ENCODE measurements around the gene HK3. TPM values are rescaled to one million over a fixed set of nuclear protein-coding genes. Genes with fewer than 3 reads are reported as not detected.

Gene HK3
- total and polyA plus RNA-seq, 12 donors = 0.44 to 102 (median 15.2) TPM

GRCh38 chr5:176830995-176831423 is 68.1 kb downstream of the HK3 start:
- intact Hi-C loops (cut with DNase I) = no loop called here
- no peak for DNase-seq
- Histone ChIP-seq H3K4me1 (replicated peaks in 1 of 2) (no peaks in the 10 kb centered on the region), H3K27me3 (peaks cover 4% of the 10 kb centered on the region), H3K27ac (no peak overlapping the region), H3K9me3 (replicated peaks in 1 of 3) (no peaks in the 10 kb centered on the region), H3K36me3 (replicated peaks in 1 of 2) (no peaks in the 10 kb centered on the region), H3K4me3 (no peak overlapping the region)
- TF ChIP-seq CTCF (IDR thresholded peaks at IDR 0.05) (no peak), POLR2A (IDR thresholded peaks at IDR 0.05) (no peak)
- 21 to 27% (median 25%) methylated on average over 9 of the region's 9 CpGs for whole genome bisulfite sequencing, 4 donors

Other genes with a start within 250 kb of the HK3 start
- 1 to 10 TPM in 3 of 9 donors, under 1 TPM in 4, not detected in 2; 0.06 to 10.0 (median 0.72) TPM for gene UNC5A, start 88.8 kb downstream of the HK3 start, total RNA-seq
- 10 to 100 TPM in 1 of 3 donors, 1 to 10 TPM in 2; 2.2 to 19.7 (median 4.8) TPM for gene UNC5A, start 88.8 kb downstream of the HK3 start, polyA plus RNA-seq
- 10 to 100 TPM; 11.2 to 58.1 (median 33.3) TPM for gene UIMC1, start 107.4 kb upstream of the HK3 start, total RNA-seq
- gene UIMC1, start 107.4 kb upstream of the HK3 start, polyA plus RNA-seq = 10 to 100 TPM; 32.7 to 51.0 (median 50.5) TPM
- 10 to 100 TPM; 13.3 to 29.4 (median 18.4) TPM for gene ZNF346, start 123.3 kb upstream of the HK3 start, total RNA-seq
- 10 to 100 TPM in 1 of 3 donors, 1 to 10 TPM in 2; 7.9 to 16.8 (median 8.3) TPM for gene ZNF346, start 123.3 kb upstream of the HK3 start, polyA plus RNA-seq
- gene FGFR4, start 187.6 kb upstream of the HK3 start, total RNA-seq = 100 to 1,000 TPM in 1 of 9 donors, 10 to 100 TPM in 8; 16.3 to 106 (median 31.9) TPM
- 10 to 100 TPM; 12.3 to 14.6 (median 12.5) TPM for gene FGFR4, start 187.6 kb upstream of the HK3 start, polyA plus RNA-seq
- gene NSD1, start 234.4 kb upstream of the HK3 start, total RNA-seq = 10 to 100 TPM; 21.3 to 73.9 (median 49.6) TPM
- 10 to 100 TPM in 2 of 3 donors, 1 to 10 TPM in 1; 6.4 to 22.9 (median 10.2) TPM for gene NSD1, start 234.4 kb upstream of the HK3 start, polyA plus RNA-seq